K562 (cell line): ENCODE results near the gene UVRAG. TPM values are rescaled to one million over a fixed set of nuclear protein-coding genes. Genes with fewer than 3 reads are reported as not detected.
A peak's percentile ranks its signal among the peaks of the same experiment; 100 is the strongest.

Experiments used
- ATF7 ChIP-seq: fragments of 450-650 bp; IDR thresholded peaks from 2 replicates; pipeline ENCODE4 v1.7.1; 2014; ENCODE audit warnings: mild to moderate bottlenecking, moderate library complexity
- CREB1 ChIP-seq, 2 experiments: sonication (generic) in 1 of 2; formaldehyde crosslinking in 1 of 2; IDR thresholded peaks; 2 replicates each; pipeline versions ENCODE4 v1.6.1 to v1.8.0; 2012 to 2022; ENCODE audit warnings: inconsistent platforms in 1 of 2, mild to moderate bottlenecking in 1 of 2, missing genetic modification reagents in 1 of 2, moderate library complexity in 1 of 2
- ELF1 ChIP-seq: fragments of 200-800 bp; sonication (Bioruptor generic); IDR thresholded peaks from 2 replicates; pipeline ENCODE4 v1.6.1; 2016; ENCODE audit warnings: missing genetic modification characterization, missing compliant biosample characterization
- POU5F1 ChIP-seq: fragments of 150-350 bp; IDR thresholded peaks from 2 replicates; pipeline ENCODE4 v1.6.1; 2014; ENCODE audit warnings: borderline replicate concordance, low read length, low read depth, mild to moderate bottlenecking; ENCODE audit not compliant: partially characterized antibody
- PTBP1 ChIP-seq: fragments of 200-400 bp; formaldehyde crosslinking; IDR thresholded peaks from 2 replicates; pipeline ENCODE4 v1.6.1; 2017; ENCODE audit warnings: low read depth, low read length
- SIN3A ChIP-seq, 2 experiments: fragments of 150-350 bp in 1 of 2; IDR thresholded peaks; 2 replicates each; pipeline ENCODE4 v1.6.1; 2011 to 2016; ENCODE audit warnings: borderline replicate concordance in 2 of 2, low read depth in 2 of 2, low read length in 2 of 2, mild to moderate bottlenecking in 2 of 2, moderate library complexity in 2 of 2; ENCODE audit not compliant: control insufficient read depth in 1 of 2
- TAF7 ChIP-seq: fragments of 450-650 bp; IDR thresholded peaks from 2 replicates; pipeline ENCODE4 v1.6.1; 2016; ENCODE audit warnings: missing genetic modification characterization, missing compliant biosample characterization
- ZFP1 ChIP-seq: fragments of 450-650 bp; formaldehyde crosslinking; IDR thresholded peaks from 2 replicates; pipeline ENCODE4 v1.4.0; 2020; ENCODE audit warnings: mild to moderate bottlenecking, mixed read lengths
- polyA plus RNA-seq, 8 experiments: library from polyadenylated mRNA; depleted of rRNA in 4 of 8; stranded (reverse) in 5 of 8; unstranded in 3 of 8; fragments of >200 nt; fragmentation: Nextera tagmentation in 2 of 8; fragmentation: Illumina TruSeq in 1 of 8; extraction: Ambion mirVana in 2 of 8; extraction: Trizol in 1 of 8; gene quantifications; 2 replicates each; pipeline versions ENCODE4 v1.2.1 to v1.2.3, GENCODE V29; 2011 to 2014; ENCODE audit warnings: inconsistent platforms in 1 of 8, missing spikeins in 1 of 8
- total RNA-seq, 7 experiments: library from RNA; depleted of rRNA in 6 of 7; stranded (reverse); fragments of >200 nt in 6 of 7; fragmentation: Illumina TruSeq in 2 of 7; extraction: Trizol in 2 of 7; gene quantifications; 2 replicates each; pipeline versions ENCODE4 v1.2.1 to v1.2.3, GENCODE V29; 2011 to 2021; ENCODE audit warnings: low replicate concordance in 1 of 7
- TF ChIP-seq, protein P1 (sequence below), 3 experiments: fragments of 200-800 bp in 1 of 3; sonication (Bioruptor generic) in 1 of 3; sonication (generic) in 1 of 3; formaldehyde crosslinking in 1 of 3; IDR thresholded peaks; 2 replicates each; pipeline versions ENCODE4 v1.6.1 to v1.8.0; 2016 to 2022; ENCODE audit warnings: mild to moderate bottlenecking in 2 of 3, missing compliant biosample characterization in 2 of 3, missing genetic modification characterization in 2 of 3, missing genetic modification reagents in 1 of 3
- TF ChIP-seq, protein P2 (sequence below): sonication (generic); formaldehyde crosslinking; IDR thresholded peaks from 2 replicates; pipeline ENCODE4 v1.8.0; 2022; ENCODE audit warnings: mild to moderate bottlenecking, missing genetic modification reagents, borderline replicate concordance
- TF ChIP-seq, protein P3 (sequence below): sonication (generic); formaldehyde crosslinking; IDR thresholded peaks from 2 replicates; pipeline ENCODE4 v1.9.0; 2022; ENCODE audit warnings: mild to moderate bottlenecking, missing genetic modification reagents
- TF ChIP-seq, protein P4 (sequence below): sonication (generic); formaldehyde crosslinking; IDR thresholded peaks from 2 replicates; pipeline ENCODE4 v1.8.1; 2022; ENCODE audit warnings: missing genetic modification reagents

Gene UVRAG
- total and polyA plus RNA-seq, 9 of the 15 experiments (the other 6 are each of a cell fraction or from before 2014, with no cell fraction given) = 3.1 to 17.8 (median 12.4) TPM

DNA sequence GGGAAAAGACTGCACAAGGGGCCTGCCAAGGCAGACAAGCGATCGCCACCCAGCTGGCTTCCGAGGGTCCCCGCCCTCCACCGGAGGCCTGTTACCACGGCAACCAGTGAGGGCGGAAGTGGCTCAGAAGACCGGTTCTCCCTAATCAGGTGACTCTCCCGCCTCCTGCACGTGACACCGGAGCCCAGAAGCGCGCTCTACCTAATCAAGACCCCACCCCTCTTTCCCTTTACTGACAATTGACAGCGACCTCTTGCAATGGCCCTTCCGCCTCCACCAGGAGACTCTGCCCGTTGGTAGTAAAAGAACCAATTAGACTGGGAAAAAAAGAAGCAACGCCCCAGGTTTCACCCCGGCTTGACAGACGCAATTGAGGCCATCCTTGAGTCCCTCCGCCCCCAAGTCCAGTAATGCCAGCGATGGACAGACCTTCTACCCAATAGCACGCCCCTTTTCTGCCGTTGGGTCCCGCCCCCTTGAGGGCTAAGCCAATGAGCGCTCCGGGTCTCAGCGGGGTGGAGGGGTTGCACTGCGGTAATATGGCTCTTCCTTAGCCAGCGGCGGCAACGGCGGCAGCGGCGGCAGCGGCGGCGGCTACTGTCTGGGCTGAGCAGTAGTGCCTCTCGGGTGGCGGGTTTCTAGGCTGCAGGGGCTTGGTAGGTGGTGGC is at the start of gene UVRAG (continued):
- TF ChIP-seq, protein P1, sequence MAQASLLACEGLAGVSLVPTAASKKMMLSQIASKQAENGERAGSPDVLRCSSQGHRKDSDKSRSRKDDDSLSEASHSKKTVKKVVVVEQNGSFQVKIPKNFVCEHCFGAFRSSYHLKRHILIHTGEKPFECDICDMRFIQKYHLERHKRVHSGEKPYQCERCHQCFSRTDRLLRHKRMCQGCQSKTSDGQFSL (CRISPR knock-in tag; IDR thresholded peaks at IDR 0.05) = peak; percentile 65; the same call in 1 of the 2 replicates
- TF ChIP-seq, protein P1 (tag; IDR thresholded peaks at IDR 0.05) = no peak
- TF ChIP-seq, protein P2, sequence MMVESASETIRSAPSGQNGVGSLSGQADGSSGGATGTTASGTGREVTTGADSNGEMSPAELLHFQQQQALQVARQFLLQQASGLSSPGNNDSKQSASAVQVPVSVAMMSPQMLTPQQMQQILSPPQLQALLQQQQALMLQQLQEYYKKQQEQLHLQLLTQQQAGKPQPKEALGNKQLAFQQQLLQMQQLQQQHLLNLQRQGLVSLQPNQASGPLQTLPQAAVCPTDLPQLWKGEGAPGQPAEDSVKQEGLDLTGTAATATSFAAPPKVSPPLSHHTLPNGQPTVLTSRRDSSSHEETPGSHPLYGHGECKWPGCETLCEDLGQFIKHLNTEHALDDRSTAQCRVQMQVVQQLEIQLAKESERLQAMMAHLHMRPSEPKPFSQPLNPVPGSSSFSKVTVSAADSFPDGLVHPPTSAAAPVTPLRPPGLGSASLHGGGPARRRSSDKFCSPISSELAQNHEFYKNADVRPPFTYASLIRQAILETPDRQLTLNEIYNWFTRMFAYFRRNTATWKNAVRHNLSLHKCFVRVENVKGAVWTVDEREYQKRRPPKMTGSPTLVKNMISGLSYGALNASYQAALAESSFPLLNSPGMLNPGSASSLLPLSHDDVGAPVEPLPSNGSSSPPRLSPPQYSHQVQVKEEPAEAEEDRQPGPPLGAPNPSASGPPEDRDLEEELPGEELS (CRISPR knock-in tag) = no peak
- TF ChIP-seq, protein P3, sequence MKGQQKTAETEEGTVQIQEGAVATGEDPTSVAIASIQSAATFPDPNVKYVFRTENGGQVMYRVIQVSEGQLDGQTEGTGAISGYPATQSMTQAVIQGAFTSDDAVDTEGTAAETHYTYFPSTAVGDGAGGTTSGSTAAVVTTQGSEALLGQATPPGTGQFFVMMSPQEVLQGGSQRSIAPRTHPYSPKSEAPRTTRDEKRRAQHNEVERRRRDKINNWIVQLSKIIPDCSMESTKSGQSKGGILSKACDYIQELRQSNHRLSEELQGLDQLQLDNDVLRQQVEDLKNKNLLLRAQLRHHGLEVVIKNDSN (CRISPR knock-in tag) = peak; percentile 100
- TF ChIP-seq PTBP1 (no peak), POU5F1 (peak; percentile 14), SIN3A (IDR thresholded peaks at IDR 0.05; ENCODE audit: borderline replicate concordance in 2 of 2, control insufficient read depth in 1 of 2, low read depth in 2 of 2, low read length in 2 of 2) (peak; percentile 75 to 98; a peak in 2 of 4 replicates), ATF7 (peak; percentile 85), ELF1 (tag) (peak; percentile 98), CREB1 (IDR thresholded peaks at IDR 0.05) (no peak; the same call in none of the 2 replicates), CREB1 (CRISPR knock-in tag; IDR thresholded peaks at IDR 0.05) (peak; percentile 50; the same call in 1 of the 2 replicates), ZFP1 (CRISPR knock-in tag) (no peak), TAF7 (0 out of 2 replicates have a peak, but pooled peaks have one; percentile 21)
- TF ChIP-seq, protein P4, sequence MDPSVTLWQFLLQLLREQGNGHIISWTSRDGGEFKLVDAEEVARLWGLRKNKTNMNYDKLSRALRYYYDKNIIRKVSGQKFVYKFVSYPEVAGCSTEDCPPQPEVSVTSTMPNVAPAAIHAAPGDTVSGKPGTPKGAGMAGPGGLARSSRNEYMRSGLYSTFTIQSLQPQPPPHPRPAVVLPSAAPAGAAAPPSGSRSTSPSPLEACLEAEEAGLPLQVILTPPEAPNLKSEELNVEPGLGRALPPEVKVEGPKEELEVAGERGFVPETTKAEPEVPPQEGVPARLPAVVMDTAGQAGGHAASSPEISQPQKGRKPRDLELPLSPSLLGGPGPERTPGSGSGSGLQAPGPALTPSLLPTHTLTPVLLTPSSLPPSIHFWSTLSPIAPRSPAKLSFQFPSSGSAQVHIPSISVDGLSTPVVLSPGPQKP (CRISPR knock-in tag) = no peak
